ENCODE data around the gene SLC51B. TPM values are rescaled to one million over a fixed set of nuclear protein-coding genes. Genes with fewer than 3 reads are reported as not detected.
A peak's percentile ranks its signal among the peaks of the same experiment; 100 is the strongest.

Gene SLC51B
- total RNA-seq, 1 donor from 2014 or later = not detected

DNA sequence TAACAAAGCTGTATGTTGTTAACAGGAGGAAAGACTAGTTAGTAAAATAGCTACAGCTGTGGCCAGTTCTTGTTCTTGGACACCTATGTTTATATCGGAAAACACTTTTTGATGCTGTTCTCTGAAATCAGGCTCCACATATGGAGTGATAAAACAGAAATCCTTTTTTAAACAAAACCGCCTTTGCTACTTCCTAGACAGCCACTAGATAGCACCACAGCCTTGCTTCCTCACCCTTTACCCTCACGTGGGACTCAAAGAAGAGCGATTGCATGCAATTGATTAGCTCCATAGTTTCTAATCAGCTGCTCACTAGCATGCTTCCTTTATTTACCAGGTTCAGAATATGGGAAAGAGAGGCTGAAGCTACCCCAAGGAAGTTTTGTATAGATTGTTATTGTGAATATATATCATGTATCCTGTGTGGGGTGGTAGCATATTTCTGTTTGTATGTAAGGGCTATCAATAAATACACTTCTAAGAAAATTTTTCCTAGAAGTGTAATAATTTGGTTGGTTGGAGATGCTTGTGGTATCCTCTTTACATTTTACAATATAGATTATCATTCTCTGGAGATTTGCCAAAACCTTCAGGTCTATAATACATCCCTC, 11.4 kb upstream of the SLC51B start:
- H3K9me3 Mint-ChIP-seq (ENCODE audit: unreplicated experiment) = no peaks in the 10 kb centered on the region
- TF ChIP-seq, protein P1, sequence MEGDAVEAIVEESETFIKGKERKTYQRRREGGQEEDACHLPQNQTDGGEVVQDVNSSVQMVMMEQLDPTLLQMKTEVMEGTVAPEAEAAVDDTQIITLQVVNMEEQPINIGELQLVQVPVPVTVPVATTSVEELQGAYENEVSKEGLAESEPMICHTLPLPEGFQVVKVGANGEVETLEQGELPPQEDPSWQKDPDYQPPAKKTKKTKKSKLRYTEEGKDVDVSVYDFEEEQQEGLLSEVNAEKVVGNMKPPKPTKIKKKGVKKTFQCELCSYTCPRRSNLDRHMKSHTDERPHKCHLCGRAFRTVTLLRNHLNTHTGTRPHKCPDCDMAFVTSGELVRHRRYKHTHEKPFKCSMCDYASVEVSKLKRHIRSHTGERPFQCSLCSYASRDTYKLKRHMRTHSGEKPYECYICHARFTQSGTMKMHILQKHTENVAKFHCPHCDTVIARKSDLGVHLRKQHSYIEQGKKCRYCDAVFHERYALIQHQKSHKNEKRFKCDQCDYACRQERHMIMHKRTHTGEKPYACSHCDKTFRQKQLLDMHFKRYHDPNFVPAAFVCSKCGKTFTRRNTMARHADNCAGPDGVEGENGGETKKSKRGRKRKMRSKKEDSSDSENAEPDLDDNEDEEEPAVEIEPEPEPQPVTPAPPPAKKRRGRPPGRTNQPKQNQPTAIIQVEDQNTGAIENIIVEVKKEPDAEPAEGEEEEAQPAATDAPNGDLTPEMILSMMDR (IDR thresholded peaks at IDR 0.05) = peak; percentile 58
- no peaks in the 10 kb centered on the region for H3K36me3 Mint-ChIP-seq (ENCODE audit: unreplicated experiment)
- no peak overlapping the region for H3K27ac Mint-ChIP-seq (ENCODE audit: unreplicated experiment)
- no peak overlapping the region for H3K4me3 Mint-ChIP-seq (ENCODE audit: unreplicated experiment)
- no peak for DNase-seq (ENCODE audit: extremely low spot score, unreplicated experiment)
- H3K27me3 Mint-ChIP-seq (ENCODE audit: unreplicated experiment) = peaks cover 5% of the 10 kb centered on the region
- H3K4me1 Mint-ChIP-seq (ENCODE audit: unreplicated experiment) = peaks cover 6% of the 10 kb centered on the region

DNA sequence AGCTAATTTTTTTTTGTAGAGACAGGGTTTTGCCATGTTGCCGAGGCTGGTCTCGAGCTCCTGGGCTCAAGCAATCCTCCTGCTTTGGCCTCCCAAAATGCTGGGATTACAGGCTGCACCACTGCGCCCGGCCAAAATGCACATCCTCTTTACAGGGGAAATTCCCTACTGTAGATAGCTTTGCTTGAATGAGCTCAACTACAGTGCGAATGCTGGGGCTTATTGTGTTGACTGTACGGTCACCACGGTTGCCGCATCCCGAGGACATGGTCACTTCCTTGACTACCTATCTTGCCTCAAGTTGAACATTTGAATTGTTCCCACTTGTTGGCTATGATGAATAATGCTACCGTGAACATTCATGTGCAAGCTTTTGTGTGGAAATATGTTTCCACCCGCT, 10.5 kb upstream of the SLC51B start:
- Mint-ChIP-seq H3K4me1 (ENCODE audit: unreplicated experiment) (peaks cover 6% of the 10 kb centered on the region), H3K27ac (ENCODE audit: unreplicated experiment) (no peak overlapping the region), H3K36me3 (ENCODE audit: unreplicated experiment) (no peaks in the 10 kb centered on the region), H3K4me3 (ENCODE audit: unreplicated experiment) (no peak overlapping the region), H3K9me3 (ENCODE audit: unreplicated experiment) (no peaks in the 10 kb centered on the region), H3K27me3 (ENCODE audit: unreplicated experiment) (peaks cover 5% of the 10 kb centered on the region)
- DNase-seq (ENCODE audit: extremely low spot score, unreplicated experiment) = no peak
- TF ChIP-seq, protein P1 (IDR thresholded peaks at IDR 0.05) = no peak

DNA sequence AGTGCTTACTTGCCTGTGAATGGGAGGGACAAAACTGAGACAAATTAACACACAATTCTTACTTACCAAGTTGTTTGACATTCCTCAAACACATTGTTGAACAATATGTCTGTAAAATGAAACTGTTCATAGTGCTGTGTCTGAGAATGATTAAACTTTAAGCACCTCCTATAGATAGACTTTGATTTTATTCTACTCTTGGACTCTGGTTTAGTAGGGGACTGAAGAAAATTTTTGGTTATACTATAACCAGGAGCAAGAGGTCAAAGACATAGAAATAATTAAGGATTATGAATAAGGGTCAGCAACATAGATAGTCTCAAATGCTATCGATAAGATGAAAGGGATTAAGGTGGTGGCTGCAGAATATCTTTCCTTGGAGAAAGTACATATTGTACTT, 7.9 kb upstream of the SLC51B start:
- Mint-ChIP-seq H3K36me3 (ENCODE audit: unreplicated experiment) (no peaks in the 10 kb centered on the region), H3K9me3 (ENCODE audit: unreplicated experiment) (no peaks in the 10 kb centered on the region), H3K27ac (ENCODE audit: unreplicated experiment) (no peak overlapping the region), H3K4me1 (ENCODE audit: unreplicated experiment) (peaks cover 6% of the 10 kb centered on the region), H3K4me3 (ENCODE audit: unreplicated experiment) (no peak overlapping the region), H3K27me3 (ENCODE audit: unreplicated experiment) (no peaks in the 10 kb centered on the region)
- TF ChIP-seq, protein P1 (IDR thresholded peaks at IDR 0.05) = no peak
- DNase-seq (ENCODE audit: extremely low spot score, unreplicated experiment) = no peak

- TF ChIP-seq, protein P1 (IDR thresholded peaks at IDR 0.05) = no peak
Measured at GRCh38 chr15:65038428-65038827, 6.8 kb upstream of the SLC51B start.

GRCh38 chr15:65038836-65039235, 6.4 kb upstream of the SLC51B start:
- no peak for DNase-seq (ENCODE audit: extremely low spot score, unreplicated experiment)

More at GRCh38 chr15:65038428-65038827, 6.8 kb upstream of the SLC51B start:
- H3K27ac Mint-ChIP-seq (ENCODE audit: unreplicated experiment) = no peak overlapping the region
- DNase-seq (ENCODE audit: extremely low spot score, unreplicated experiment) = no peak
- no peaks in the 10 kb centered on the region for H3K36me3 Mint-ChIP-seq (ENCODE audit: unreplicated experiment)
- H3K27me3 Mint-ChIP-seq (ENCODE audit: unreplicated experiment) = no peaks in the 10 kb centered on the region
- no peaks in the 10 kb centered on the region for H3K9me3 Mint-ChIP-seq (ENCODE audit: unreplicated experiment)
- peaks cover 2% of the 10 kb centered on the region for H3K4me1 Mint-ChIP-seq (ENCODE audit: unreplicated experiment)
- no peak overlapping the region for H3K4me3 Mint-ChIP-seq (ENCODE audit: unreplicated experiment)

More at GRCh38 chr15:65038836-65039235, 6.4 kb upstream of the SLC51B start:
- Mint-ChIP-seq H3K27me3 (ENCODE audit: unreplicated experiment) (no peaks in the 10 kb centered on the region), H3K4me3 (ENCODE audit: unreplicated experiment) (no peak overlapping the region), H3K36me3 (ENCODE audit: unreplicated experiment) (no peaks in the 10 kb centered on the region), H3K4me1 (ENCODE audit: unreplicated experiment) (no peaks in the 10 kb centered on the region), H3K27ac (ENCODE audit: unreplicated experiment) (no peak overlapping the region), H3K9me3 (ENCODE audit: unreplicated experiment) (no peaks in the 10 kb centered on the region)
- TF ChIP-seq, protein P1 (IDR thresholded peaks at IDR 0.05) = no peak

Measured in osteocyte (in vitro differentiated cells).